NCI-H2171 treated with DMSO at 0.1 percent for 48 hours (cell line): ENCODE data around the gene BPIFB6.

ENCODE experiments used
- DNase-seq: peaks from one replicate; lab custom pipeline; 2025; lab: John Stamatoyannopoulos, UW

BPIFB6 gene

DNA sequence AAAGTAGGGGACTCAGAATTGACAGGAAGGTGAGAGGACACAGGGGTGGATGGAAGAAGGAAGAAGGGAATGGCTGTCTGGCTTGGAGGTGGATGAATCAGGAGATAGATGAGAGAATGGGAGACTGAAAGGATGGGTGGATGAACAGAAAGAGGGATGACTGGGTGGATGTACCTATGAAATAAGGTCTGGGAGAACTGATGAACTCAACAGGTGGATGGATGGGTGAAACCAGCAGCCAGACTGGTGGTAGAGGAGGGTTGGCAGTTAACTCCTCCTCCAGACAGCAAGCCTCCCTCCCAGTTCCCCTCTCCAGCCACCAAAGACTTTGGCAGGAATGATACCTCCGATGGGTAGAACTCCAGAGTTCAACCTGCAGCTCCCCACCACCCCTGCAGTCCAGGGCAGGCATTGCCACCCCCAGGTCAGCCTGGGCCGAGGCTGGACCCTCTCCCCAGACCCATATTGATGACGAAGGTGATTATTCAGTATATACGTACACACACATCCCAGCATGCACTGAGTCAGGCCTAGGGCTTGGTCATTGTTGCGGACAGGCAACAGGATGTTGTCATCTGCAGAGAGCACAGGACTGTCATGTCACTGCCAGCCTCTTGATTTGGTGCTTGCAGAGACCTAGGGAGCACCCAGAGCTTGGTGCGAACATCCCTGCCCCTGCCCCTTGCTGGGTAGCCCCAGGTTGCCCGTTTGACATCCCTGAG, 29.2 kb upstream of the BPIFB6 start:
- DNase-seq = no peak

DNA sequence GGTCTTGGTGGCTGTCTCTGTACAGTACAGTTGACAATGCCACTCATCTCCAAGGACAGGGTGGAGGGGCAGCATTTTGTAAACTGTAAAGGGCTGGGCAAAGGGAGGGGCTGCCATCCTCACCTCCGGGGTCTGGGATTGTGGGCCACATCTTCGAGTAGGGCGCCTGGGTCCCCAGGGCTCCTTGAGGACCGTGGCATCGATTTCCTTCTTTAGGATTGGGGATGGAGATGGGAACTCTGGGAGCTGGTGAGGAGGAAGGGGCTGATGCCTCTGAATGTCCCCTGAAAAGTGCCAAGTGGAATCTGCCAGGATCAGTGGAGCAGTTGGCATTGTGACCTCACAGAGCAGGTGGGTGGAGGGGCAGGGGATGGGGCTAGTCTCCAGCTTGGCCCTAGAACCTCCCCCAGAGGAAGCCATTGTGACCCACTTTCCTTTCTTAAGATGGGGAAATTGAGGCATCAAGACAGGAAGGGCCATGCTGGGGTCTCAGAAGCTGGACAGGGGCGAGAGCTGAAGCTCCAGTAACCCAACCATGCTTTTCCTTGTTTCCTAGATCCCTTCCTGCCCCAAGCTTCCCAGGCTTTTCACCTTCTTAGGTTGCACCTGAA, 27.2 kb upstream of the BPIFB6 start, which contains the start of gene SUN5:
Gene SUN5 (minus strand): TSS at position 293 of the 611 bp plus-strand sequence. CDS start 93 bp downstream, at position 200.
- no peak for DNase-seq

DNA sequence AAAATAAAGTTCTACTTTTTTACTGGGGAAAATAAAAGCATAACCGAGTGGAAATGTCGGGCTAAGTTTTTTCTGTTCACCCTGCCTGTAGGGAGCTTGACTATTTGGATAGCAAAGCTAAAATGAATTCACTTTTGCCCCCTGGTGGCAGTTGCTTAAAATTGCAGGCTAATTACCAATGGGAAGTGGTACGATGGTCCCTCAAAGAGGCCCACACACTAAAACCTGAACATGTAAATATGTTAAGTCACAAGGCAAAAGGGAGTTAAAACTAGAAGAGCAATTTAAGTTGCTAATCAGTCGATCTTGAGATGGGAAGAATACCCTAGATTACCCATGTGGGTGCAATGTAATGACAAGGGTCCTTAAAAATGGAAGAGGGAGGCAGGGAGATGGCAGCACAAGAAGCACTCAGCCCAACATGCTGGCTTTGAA, 26.3 kb upstream of the BPIFB6 start:
- no peak for DNase-seq

DNA sequence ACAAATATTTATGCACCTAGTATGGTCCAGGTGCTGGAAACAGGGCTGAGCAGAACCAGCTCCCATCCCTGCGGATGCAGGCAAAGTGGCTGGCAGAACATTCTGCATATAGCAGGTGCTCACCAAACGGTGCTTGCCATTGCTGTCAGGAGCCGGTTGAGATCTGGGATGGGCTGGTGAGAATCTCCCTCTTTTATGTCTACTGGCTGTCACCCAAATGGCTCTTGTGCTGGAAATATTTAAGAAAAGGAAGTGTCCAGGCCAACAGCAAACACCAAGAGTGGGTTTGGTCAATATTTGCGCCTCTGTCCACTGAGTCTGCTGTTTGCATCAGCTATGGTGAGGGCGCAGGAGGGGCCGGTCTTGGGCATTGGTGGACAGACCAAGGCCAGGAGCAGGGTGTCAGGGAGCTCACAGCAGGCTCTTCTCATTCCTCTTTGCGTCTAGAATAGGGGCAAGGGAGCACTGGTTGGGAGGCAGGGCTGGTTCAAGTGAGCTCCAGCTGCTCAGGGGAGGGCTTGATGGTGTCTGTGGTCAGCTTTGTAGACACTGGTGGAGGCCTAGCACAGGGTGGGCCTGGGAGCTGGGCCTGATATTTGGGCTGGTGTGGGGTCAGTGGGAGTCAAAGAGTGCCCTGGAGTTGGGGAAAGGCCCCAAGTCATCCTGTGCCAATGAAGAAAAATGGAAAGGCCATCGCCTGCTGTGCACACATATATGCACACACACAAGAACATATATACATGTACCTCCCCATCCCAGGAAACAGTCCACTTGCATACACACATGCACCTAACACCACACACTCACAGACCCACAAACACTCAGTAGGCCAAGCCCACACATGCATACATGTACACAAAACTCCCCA, 25.3 kb upstream of the BPIFB6 start:
- no peak for DNase-seq

DNA sequence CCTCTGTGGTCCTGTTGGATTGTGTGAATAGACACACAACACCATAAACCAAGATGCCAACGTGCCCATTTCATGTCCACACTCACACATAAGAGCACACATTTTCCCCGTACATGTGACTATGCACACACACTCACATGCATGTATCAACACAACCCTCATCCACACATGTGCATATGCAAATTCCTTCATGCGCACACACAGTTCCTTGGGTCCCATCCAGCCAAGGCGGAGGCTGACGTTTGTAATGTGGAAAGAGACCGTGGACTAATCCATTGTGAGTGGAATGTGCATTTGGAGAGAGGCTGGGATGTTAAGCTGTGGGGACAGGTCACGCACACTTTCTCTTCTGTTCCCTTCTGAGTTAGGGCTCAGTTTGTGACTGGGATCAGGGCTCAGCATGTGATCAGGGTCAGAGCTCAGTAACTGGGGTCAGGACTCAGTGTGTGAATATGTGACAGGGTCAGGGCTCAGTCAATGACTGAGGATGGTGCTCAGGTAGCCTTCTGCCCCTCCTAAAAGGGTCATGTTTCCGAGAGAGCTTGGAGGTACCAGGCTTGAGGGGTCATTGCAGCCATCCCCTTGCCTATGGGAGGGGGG, 24.6 kb upstream of the BPIFB6 start:
- DNase-seq = no peak

DNA sequence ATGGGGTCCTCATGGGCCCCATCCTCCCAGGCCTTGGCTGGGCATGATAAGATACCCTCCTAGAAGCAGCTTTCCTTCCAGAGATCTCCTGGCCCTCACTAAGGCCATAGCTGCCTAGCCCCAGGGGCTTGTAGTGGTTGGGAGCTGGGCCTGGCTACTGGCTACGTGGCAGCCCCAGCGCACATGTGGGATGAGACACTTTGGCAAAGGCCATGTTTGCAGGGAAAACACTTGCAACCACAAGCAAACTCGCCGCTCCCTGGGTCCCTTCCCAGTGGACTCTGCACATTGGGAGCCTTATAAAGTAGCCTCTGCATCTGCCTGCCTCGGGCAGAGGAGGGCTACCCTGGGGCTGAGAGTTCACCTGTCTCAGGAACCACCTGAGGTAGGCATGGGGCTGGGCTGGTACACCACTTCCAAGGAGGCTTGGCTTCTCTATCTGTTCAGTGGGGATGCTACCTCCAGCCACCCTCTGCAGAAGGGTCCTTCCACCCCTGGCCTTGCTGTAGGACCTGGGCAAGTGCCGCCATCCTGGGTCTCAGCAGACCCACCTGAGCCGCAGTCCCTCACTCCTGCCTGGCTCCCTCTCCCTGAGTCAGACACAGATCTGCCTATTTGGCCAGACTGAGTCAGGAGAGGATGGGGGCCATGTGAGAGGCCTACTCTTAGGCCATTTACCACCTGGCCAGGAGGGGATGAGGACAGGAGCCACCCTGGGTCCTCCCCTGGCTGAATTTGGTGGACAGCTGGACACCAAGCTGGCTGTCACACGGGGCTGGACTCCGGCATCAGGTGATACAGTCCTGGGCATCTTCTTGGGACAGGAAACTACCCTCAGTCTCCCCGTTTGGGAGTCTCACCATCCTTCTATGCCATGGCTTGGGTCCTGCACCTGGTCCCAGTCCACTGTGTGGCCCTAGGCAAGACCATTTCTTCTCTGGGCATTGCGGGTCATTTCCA, 23.8 kb upstream of the BPIFB6 start, which contains the start of gene BPIFB2:
Gene BPIFB2 (plus strand): TSS at position 329 of the 960 bp plus-strand sequence. CDS start 871 bp downstream, outside the sequence.
- no peak for DNase-seq

DNA sequence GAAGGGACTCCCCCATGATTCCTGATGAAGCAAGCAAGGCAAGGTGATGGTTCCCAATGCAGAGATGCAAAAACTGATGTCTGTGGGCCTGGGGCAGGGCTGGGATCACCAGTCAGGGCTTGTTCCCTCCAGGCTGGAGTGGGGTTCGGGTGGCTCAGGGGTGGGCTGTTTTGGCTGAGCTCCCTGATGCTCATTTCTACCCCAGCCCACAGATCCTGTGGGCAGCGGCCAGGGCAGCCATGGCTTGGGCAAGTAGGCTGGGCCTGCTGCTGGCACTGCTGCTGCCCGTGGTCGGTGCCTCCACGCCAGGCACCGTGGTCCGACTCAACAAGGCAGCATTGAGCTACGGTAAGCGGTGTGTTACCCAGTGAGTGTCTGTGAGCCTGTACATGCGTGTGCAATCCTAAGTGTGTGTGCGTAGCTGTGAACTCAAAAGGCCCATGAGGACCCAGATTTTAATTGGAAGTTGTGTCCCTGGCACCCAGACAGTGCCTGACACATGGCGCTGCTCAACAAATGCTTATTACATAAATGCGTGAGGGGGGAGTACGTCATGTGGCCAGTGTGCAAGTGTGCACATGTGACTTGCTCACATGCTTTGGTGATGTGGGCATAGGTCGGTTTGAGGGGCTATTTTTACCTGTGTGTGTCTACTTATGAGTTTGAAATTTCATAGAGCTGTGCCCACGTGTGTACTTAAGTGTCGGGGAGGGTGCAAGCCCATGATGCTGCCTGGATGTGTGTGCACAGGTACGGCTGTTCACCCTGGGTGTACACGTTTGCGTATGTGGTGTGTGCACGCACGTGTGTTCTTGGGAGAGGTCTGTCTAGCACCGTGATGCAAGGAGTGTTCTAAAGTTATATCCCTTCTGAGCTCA, 22.9 kb upstream of the BPIFB6 start:
- DNase-seq = no peak

DNA sequence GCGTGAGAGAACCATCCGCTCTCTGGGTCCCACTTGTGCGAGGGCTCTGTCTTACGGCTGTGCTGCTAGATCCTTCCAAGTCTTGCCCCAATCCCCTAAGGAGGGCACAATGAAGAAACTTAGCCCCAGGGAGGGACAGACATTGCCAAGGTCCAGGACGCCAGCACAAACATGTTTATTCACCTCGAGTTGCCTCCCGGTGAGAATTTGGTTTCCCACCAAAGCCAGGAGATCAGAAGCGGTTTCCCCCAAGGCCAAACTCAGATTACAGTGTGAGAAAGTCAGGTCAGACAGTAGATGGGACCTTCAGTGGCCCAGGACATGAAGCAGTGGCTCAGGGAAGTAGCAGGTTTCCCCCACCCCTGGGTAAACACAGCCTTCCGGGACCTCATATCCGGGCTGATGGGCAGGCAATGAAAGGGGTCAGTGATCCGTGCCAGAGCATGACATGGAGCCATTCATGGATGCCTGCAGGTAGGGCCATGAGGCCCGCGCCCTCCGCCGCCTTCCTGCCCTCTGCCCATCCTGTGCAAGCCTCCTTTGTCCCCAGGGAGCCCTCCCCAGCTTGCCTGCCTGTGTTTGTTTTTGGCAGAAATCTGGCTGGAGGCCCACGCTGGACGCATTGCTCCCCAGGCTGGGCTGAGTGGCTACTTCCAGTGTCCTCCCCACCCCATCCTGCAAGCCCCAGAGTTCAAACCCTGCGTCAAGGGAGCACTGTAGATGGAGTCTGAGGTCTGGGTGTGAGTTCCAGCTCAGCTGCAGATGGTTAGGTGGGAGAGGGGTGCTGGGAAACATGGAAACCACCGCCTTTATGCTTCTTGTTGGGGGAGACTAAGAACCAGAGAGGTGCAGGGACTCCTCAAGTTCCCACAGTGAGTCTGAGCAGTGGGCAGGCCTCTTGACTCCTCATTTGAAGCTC, 22.0 kb upstream of the BPIFB6 start:
- no peak for DNase-seq

DNA sequence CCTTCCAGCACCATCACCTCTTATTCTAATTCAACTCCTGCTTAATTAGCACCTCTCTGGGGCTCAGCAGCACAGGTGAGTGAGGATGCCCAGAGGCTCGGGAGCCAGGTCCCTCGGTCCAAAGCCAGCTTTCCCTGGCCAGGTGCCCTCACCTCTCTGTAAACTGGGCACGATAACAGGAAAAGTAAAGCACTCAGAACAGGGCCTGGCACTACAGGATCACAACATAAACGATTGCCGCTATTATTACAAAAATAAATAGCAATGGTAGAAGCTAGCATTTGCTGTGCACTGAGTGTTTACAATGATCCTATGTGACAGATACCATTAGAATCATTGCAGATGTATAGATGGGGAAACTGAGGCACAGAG, 21.3 kb upstream of the BPIFB6 start:
- DNase-seq = no peak

DNA sequence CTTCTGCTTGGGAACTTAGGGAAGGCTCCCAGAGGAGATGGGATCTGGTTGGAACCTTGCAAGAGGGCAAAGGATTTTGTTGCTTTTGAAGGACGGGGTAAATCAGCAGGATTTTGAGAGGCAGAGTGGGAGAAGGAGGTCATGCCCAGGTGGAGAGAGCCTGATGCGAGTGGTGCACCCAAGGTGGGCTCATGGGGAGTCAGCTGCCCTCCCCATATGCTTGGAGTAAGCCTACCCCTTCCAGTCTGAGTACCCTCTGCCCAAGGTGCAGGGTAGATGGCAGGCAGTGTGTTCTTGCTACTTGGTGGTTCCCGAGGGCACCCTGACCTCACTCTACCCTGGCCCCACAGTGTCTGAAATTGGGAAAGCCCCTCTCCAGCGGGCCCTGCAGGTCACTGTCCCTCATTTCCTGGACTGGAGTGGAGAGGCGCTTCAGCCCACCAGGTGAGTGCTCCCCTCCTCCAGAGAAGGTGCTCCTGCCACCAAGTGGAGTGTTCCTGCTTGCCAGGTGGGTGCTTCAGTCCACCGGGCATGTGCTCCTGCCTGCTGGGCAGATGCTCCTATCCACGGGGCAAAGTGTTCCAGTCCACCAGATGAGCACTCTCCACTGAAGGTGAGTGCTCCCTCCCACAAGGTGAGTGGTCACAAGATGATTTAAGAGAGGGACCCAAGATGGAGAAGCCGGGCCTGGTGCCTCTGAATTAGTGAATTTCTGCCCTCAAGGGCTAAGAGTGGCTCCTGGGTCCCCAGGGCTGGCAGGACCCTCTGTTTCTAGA, 20.6 kb upstream of the BPIFB6 start:
- no peak for DNase-seq

DNA sequence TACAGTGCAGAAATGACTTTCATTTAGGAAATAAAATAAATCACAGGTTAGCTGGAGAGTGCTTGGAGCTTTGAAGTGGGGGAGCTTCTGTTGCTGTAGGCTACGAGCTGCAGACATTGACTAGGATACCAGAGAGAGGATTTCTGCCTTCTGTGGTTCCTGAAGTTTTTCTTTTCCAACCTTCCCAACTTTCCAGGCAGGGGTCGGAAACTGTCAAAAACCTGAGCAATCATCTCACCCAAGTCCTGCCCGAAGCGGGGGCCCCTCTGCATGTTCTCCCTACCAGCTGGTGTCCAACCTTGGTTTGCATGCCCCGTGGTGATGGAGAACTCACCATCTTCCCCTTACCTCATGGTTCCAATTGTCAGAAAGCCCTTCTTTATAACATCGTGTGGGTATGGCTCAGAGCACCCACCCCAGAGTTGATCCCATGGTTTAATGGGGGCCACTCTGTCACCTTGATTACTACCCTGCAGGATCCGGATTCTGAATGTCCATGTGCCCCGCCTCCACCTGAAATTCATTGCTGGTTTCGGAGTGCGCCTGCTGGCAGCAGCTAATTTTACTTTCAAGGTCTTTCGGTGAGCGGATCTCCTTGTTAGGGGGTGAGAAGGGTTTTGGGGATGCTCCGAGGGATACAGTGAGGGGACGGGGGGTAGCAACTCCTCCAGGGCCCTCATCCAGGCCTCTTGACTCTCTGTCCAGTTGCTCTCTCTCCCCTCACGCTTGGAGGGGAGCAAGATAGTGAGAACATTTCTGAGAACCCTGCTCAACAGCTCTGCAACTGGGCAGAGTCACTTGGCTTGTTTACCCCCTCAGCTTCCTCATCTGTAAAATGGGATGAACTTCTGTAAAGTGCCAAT, 18.9 kb upstream of the BPIFB6 start:
- DNase-seq = no peak

DNA sequence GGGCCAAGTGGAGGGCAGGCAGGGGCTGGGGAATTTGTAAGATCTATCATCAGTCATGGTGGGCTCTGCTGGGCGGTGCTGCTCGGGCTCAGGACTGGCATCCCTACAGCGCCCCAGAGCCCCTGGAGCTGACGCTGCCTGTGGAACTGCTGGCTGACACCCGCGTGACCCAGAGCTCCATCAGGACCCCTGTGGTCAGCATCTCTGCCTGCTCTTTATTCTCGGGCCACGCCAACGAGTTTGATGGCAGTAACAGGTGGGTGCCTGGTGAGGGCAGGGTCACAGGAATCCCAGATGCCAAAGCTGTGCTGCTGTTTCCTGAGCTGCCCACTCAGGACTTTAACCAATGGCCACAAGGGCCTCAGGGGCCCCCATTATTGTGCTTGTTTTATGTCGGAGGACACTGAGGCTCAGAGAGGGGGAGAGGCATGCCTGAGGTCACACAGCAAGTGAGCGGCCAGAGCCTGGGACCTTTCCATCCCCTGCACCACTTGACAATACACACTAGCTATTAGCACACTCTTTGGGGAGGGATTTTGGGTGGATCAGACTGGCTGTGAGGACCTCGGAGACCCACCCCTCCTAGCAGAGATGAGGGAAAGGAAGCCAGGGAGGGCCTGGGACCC, 17.6 kb upstream of the BPIFB6 start:
- no peak for DNase-seq

DNA sequence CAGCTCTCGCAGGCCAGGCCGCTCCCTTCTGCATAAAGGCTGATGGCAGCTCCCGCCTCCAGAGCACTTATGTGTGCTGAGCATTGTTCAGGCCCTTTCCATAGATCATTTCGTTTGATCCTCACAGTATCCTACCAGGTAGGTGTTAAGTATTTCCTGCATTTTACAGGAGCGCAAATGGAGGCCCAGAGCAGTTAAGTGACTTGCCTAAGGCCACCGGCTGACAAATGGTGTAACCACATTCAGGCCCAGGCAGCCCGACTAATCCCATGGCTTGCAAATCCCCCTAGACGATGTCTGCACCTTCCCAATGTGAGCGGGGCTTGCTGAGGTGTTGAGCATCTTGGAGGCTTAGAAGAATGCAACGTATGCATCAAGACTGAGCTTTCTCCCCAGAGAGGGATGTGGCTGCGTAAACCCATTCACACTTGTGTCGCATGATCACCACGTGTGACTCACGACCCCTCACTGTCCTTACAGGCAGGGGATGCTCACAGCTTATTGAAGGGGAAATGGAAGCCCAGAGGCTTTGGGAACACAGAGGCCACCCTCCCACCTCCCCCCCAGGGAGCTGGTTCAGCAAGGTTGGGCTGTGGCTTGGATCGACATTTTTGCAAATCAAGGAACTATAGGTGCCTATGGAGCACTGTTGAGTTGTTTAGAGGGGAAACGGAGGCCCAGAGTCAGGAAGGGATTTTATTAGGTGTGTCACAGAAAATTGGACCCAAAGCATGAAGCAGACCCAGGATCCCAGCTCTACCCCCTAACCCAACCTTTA, 16.9 kb upstream of the BPIFB6 start:
- DNase-seq = no peak

DNA sequence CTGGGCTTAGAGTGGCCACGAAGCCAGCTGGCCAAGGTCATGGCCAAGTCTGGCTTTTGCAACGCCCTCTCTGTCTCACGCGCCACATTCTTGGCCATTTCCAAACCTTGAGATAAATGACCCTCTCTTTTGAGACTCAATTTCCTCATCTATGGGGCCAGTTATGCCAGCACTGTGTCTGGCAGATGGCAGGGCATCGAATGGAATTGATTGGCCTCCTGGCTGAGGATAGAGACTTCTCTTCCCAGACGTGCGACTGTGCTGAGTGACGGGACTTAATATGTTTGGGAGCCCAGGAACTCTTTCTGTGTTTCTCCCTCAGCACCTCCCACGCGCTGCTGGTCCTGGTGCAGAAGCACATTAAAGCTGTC, 16.3 kb upstream of the BPIFB6 start:
- no peak for DNase-seq

DNA sequence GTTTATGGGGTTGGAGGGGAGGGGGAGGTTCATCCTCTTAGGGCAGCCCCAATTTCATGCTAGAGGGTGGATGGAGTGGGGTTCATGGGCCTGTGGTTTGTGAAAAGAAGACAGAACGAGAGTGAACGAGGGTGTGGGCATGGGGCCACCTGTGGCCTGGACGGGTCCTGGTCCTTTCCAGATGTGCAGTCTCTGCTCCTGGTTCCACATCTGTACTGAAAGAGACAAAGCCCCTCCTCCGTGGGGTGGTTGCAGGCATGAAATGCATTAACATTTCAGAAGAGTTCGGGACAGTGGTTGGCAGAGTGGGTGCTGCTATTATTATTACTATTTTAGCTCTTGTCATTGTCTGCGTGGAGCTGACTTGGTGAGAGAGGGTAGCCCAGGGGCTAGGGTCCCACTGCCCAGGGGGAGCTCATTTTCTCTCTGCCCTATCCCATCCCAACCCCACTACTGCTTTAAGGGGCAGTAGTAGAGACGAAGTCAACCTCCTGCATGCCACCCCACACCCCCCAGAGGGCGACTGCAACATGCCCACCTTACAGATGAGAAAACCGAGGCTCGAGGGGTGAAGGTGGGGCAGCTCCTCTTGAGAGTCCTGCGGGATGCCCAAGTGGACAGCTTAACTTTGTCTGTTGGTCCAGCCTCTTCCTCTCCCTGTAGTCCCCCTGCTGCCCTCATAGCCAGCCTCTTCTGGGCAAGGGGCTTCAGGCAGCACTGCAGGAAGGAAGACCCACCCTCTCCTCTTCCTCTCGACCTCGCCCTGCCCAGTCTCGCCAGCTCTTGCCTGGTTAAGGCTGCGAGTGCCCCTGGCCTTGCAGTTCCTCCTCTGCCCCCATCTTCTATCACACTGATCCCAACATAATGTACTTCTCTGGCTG, 15.5 kb upstream of the BPIFB6 start:
- DNase-seq = no peak
